ENCODE measurements around the gene WDR20. TPM values are rescaled to one million over a fixed set of nuclear protein-coding genes. Genes with fewer than 3 reads are reported as not detected.
A peak's percentile ranks its signal among the peaks of the same experiment; 100 is the strongest.

Gene WDR20
- total RNA-seq, 1 experiment from 2014 or later = 25.6 TPM

DNA sequence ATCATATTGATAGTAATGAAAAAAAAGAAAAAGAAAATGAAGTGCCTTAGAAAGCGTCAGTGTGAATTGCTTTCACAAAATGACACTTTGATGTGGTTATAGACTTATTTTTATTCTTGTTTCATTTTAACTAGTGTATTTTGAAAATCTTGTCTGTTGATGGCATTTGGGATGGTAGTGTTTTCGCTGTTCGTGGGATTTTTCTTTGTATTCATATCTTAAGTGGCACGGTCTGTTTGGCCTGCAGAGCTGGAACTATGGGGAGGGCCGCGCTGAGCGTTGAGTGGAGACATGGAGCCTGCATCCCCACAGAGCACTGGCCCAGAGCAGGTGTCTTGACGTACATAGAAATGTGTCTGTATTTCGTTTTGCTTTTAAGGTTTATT, 61.6 kb downstream of the WDR20 start:
- ATAC-seq (no peak), DNase-seq (ENCODE audit: low spot score) (no peak)
- Mint-ChIP-seq H3K27me3 (ENCODE audit: low read depth) (no peaks in the 10 kb centered on the region), H3K4me3 (no peak overlapping the region), H3K4me1 (peaks cover 3% of the 10 kb centered on the region; the same call in 1 of the 2 replicates), H3K36me3 (peaks cover 16% of the 10 kb centered on the region), H3K27ac (peak overlapping the region; percentile 13; the same call in 1 of the 2 replicates), H3K9me3 (no peaks in the 10 kb centered on the region)
- ChIA-PET CTCF (no interaction called here), POLR2A (no interaction called here)
- TF ChIP-seq, protein P1, sequence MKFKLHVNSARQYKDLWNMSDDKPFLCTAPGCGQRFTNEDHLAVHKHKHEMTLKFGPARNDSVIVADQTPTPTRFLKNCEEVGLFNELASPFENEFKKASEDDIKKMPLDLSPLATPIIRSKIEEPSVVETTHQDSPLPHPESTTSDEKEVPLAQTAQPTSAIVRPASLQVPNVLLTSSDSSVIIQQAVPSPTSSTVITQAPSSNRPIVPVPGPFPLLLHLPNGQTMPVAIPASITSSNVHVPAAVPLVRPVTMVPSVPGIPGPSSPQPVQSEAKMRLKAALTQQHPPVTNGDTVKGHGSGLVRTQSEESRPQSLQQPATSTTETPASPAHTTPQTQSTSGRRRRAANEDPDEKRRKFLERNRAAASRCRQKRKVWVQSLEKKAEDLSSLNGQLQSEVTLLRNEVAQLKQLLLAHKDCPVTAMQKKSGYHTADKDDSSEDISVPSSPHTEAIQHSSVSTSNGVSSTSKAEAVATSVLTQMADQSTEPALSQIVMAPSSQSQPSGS (CRISPR knock-in tag; IDR thresholded peaks at IDR 0.05; ENCODE audit: borderline replicate concordance, low read depth) = no peak
- TF ChIP-seq, protein P2, sequence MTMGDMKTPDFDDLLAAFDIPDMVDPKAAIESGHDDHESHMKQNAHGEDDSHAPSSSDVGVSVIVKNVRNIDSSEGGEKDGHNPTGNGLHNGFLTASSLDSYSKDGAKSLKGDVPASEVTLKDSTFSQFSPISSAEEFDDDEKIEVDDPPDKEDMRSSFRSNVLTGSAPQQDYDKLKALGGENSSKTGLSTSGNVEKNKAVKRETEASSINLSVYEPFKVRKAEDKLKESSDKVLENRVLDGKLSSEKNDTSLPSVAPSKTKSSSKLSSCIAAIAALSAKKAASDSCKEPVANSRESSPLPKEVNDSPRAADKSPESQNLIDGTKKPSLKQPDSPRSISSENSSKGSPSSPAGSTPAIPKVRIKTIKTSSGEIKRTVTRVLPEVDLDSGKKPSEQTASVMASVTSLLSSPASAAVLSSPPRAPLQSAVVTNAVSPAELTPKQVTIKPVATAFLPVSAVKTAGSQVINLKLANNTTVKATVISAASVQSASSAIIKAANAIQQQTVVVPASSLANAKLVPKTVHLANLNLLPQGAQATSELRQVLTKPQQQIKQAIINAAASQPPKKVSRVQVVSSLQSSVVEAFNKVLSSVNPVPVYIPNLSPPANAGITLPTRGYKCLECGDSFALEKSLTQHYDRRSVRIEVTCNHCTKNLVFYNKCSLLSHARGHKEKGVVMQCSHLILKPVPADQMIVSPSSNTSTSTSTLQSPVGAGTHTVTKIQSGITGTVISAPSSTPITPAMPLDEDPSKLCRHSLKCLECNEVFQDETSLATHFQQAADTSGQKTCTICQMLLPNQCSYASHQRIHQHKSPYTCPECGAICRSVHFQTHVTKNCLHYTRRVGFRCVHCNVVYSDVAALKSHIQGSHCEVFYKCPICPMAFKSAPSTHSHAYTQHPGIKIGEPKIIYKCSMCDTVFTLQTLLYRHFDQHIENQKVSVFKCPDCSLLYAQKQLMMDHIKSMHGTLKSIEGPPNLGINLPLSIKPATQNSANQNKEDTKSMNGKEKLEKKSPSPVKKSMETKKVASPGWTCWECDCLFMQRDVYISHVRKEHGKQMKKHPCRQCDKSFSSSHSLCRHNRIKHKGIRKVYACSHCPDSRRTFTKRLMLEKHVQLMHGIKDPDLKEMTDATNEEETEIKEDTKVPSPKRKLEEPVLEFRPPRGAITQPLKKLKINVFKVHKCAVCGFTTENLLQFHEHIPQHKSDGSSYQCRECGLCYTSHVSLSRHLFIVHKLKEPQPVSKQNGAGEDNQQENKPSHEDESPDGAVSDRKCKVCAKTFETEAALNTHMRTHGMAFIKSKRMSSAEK (CRISPR knock-in tag; IDR thresholded peaks at IDR 0.05; ENCODE audit: borderline replicate concordance) = no peak
- no peak for TF ChIP-seq ZBTB21 (CRISPR knock-in tag; IDR thresholded peaks at IDR 0.05; ENCODE audit: borderline replicate concordance)
- TF ChIP-seq ZNF671 (CRISPR knock-in tag; IDR thresholded peaks at IDR 0.05) = no peak
- no peak for TF ChIP-seq IRF2 (CRISPR knock-in tag; IDR thresholded peaks at IDR 0.05; ENCODE audit: borderline replicate concordance, low read depth)
- TF ChIP-seq, protein P3, sequence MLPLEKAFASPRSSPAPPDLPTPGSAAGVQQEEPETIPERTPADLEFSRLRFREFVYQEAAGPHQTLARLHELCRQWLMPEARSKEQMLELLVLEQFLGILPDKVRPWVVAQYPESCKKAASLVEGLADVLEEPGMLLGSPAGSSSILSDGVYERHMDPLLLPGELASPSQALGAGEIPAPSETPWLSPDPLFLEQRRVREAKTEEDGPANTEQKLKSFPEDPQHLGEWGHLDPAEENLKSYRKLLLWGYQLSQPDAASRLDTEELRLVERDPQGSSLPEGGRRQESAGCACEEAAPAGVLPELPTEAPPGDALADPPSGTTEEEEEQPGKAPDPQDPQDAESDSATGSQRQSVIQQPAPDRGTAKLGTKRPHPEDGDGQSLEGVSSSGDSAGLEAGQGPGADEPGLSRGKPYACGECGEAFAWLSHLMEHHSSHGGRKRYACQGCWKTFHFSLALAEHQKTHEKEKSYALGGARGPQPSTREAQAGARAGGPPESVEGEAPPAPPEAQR (CRISPR knock-in tag; IDR thresholded peaks at IDR 0.05) = no peak
- no peak for TF ChIP-seq ZNF317 (CRISPR knock-in tag; IDR thresholded peaks at IDR 0.05; ENCODE audit: borderline replicate concordance, low read depth)
- no peak for TF ChIP-seq PRRX2 (CRISPR knock-in tag; IDR thresholded peaks at IDR 0.05)
- TF ChIP-seq ZNF423 (CRISPR knock-in tag; IDR thresholded peaks at IDR 0.05) = no peak
- TF ChIP-seq TEAD1 (CRISPR knock-in tag; IDR thresholded peaks at IDR 0.05) = no peak
- no peak for TF ChIP-seq KAT7 (CRISPR knock-in tag; IDR thresholded peaks at IDR 0.05; ENCODE audit: borderline replicate concordance)
- TF ChIP-seq, protein P4, sequence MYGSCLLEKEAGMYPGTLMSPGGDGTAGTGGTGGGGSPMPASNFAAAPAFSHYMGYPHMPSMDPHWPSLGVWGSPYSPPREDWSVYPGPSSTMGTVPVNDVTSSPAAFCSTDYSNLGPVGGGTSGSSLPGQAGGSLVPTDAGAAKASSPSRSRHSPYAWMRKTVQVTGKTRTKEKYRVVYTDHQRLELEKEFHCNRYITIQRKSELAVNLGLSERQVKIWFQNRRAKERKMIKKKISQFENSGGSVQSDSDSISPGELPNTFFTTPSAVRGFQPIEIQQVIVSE (CRISPR knock-in tag; IDR thresholded peaks at IDR 0.05; ENCODE audit: borderline replicate concordance) = no peak
- TF ChIP-seq, protein P5, sequence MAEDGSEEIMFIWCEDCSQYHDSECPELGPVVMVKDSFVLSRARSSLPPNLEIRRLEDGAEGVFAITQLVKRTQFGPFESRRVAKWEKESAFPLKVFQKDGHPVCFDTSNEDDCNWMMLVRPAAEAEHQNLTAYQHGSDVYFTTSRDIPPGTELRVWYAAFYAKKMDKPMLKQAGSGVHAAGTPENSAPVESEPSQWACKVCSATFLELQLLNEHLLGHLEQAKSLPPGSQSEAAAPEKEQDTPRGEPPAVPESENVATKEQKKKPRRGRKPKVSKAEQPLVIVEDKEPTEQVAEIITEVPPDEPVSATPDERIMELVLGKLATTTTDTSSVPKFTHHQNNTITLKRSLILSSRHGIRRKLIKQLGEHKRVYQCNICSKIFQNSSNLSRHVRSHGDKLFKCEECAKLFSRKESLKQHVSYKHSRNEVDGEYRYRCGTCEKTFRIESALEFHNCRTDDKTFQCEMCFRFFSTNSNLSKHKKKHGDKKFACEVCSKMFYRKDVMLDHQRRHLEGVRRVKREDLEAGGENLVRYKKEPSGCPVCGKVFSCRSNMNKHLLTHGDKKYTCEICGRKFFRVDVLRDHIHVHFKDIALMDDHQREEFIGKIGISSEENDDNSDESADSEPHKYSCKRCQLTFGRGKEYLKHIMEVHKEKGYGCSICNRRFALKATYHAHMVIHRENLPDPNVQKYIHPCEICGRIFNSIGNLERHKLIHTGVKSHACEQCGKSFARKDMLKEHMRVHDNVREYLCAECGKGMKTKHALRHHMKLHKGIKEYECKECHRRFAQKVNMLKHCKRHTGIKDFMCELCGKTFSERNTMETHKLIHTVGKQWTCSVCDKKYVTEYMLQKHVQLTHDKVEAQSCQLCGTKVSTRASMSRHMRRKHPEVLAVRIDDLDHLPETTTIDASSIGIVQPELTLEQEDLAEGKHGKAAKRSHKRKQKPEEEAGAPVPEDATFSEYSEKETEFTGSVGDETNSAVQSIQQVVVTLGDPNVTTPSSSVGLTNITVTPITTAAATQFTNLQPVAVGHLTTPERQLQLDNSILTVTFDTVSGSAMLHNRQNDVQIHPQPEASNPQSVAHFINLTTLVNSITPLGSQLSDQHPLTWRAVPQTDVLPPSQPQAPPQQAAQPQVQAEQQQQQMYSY (CRISPR knock-in tag; IDR thresholded peaks at IDR 0.05) = no peak
- no peak for TF ChIP-seq GTF2I (CRISPR knock-in tag; conservative IDR thresholded peaks at IDR 0.05)
- no peak for TF ChIP-seq ZNF232 (CRISPR knock-in tag; IDR thresholded peaks at IDR 0.05)
- TF ChIP-seq NR1H2 (CRISPR knock-in tag; IDR thresholded peaks at IDR 0.05) = no peak
- no peak for TF ChIP-seq ATF6 (CRISPR knock-in tag; IDR thresholded peaks at IDR 0.05)

Measured in WTC11 (cell line).